IMR-90 (cell line): Measurements from ENCODE around the gene ABCD1. TPM values are rescaled to one million over a fixed set of nuclear protein-coding genes. Genes with fewer than 3 reads are reported as not detected.

Experiments
- ATAC-seq: fragments of 200-7000 bp; cut with Tn5 transposase; 2 replicates; pipeline ENCODE4 v1.9.1; 2020; ENCODE audit warnings: low read depth, mild to moderate bottlenecking, moderate library complexity
- BruUV-seq: library from RNA; stranded (reverse); fragments of 400-500 nt; replicated peaks from 2 replicates; lab custom pipeline; 2021; lab: Mats Ljungman, UMichigan
- CTCF ChIA-PET: fragments of 300-600 bp; formaldehyde crosslinking; extraction: SDS; loops from one replicate; lab custom pipeline; 2021; ENCODE audit warnings: antibody characterized with exemption; lab: Yijun Ruan, JAX
- POLR2A ChIA-PET: fragments of 300-600 bp; sonication (Branson Sonifier 250); formaldehyde crosslinking; loops from one replicate; lab custom pipeline; 2022; ENCODE audit warnings: antibody characterized with exemption; ENCODE audit not compliant: unreplicated experiment; lab: Charles Lee
- DNase-seq: peaks from one replicate; pipeline ENCODE4 v3.0.0; 2013
- H2AFZ ChIP-seq: replicated peaks from 2 replicates; pipeline ENCODE3; 2013; ENCODE audit warnings: low read length, mild to moderate bottlenecking; ENCODE audit not compliant: poor library complexity
- H2AK5ac ChIP-seq: 2 replicates; pipeline ENCODE4 v1.6.1; 2013; ENCODE audit warnings: low read depth, low read length, inconsistent platforms
- H2AK9ac ChIP-seq: replicated peaks from 2 replicates; pipeline ENCODE3; 2013; ENCODE audit warnings: mild to moderate bottlenecking, low read depth, low read length, moderate library complexity; ENCODE audit not compliant: poor library complexity
- H2BK120ac ChIP-seq: 2 replicates; pipeline ENCODE4 v1.6.1; 2013; ENCODE audit warnings: low read depth, low read length, inconsistent platforms
- H2BK15ac ChIP-seq: 3 replicates; pipeline ENCODE4 v1.6.1; 2013; ENCODE audit warnings: low read depth, low read length, inconsistent platforms
- H2BK20ac ChIP-seq: 2 replicates; pipeline ENCODE4 v1.6.1; 2013; ENCODE audit warnings: low read depth, mild to moderate bottlenecking, inconsistent platforms, low read length, moderate library complexity
- H2BK5ac ChIP-seq: 2 replicates; pipeline ENCODE4 v1.6.1; 2013; ENCODE audit warnings: mild to moderate bottlenecking, low read depth, low read length, inconsistent platforms; ENCODE audit not compliant: poor library complexity, severe bottlenecking
- H3K14ac ChIP-seq: replicated peaks from 2 replicates; pipeline ENCODE4 v1.6.1; 2013; ENCODE audit warnings: low read depth, low read length, inconsistent platforms
- H3K18ac ChIP-seq: 2 replicates; pipeline ENCODE4 v1.6.1; 2013; ENCODE audit warnings: low read depth, low read length, control low read depth
- H3K23ac ChIP-seq: 2 replicates; pipeline ENCODE4 v1.6.1; 2013; ENCODE audit warnings: low read depth, low read length, inconsistent platforms
- H3K27ac ChIP-seq: 2 replicates; pipeline ENCODE4 v1.5.1; 2013; ENCODE audit warnings: mild to moderate bottlenecking, control low read depth, low read length; ENCODE audit not compliant: insufficient read depth
- H3K27me3 ChIP-seq: 2 replicates; pipeline ENCODE4 v1.6.1; 2013; ENCODE audit warnings: low read length; ENCODE audit not compliant: control insufficient read depth, insufficient read depth
- H3K36me3 ChIP-seq: 2 replicates; pipeline ENCODE4 v1.6.1; 2013; ENCODE audit warnings: low read length, mixed read lengths; ENCODE audit not compliant: control insufficient read depth, insufficient read depth
- H3K4ac ChIP-seq: 2 replicates; pipeline ENCODE4 v1.6.1; 2013; ENCODE audit warnings: low read depth, low read length, inconsistent platforms
- H3K4me1 ChIP-seq: 2 replicates; pipeline ENCODE4 v1.6.1; 2013; ENCODE audit warnings: low read length, mixed read lengths; ENCODE audit not compliant: control insufficient read depth, insufficient read depth
- H3K4me2 ChIP-seq: 2 replicates; pipeline ENCODE4 v1.6.1; 2013; ENCODE audit warnings: low read depth, mild to moderate bottlenecking, control low read depth, low read length, moderate library complexity
- H3K4me3 ChIP-seq: 2 replicates; pipeline ENCODE4 v1.5.1; 2013; ENCODE audit warnings: low read depth, mild to moderate bottlenecking, control low read depth, low read length, moderate library complexity; ENCODE audit not compliant: insufficient read depth
- H3K56ac ChIP-seq: 2 replicates; pipeline ENCODE4 v1.6.1; 2013; ENCODE audit warnings: low read length, inconsistent platforms; ENCODE audit not compliant: insufficient read depth; ENCODE audit errors: extremely low read depth
- H3K79me1 ChIP-seq, 2 experiments: 2 replicates each; pipeline ENCODE4 v1.6.1; 2013; ENCODE audit warnings: low read length in 2 of 2, inconsistent platforms in 1 of 2, low read depth in 1 of 2
- H3K9ac ChIP-seq: 2 replicates; pipeline ENCODE4 v1.6.1; 2013; ENCODE audit warnings: low read depth, low read length, control low read depth
- H3K9me1 ChIP-seq: 2 replicates; pipeline ENCODE4 v1.6.1; 2013; ENCODE audit warnings: low read length, inconsistent platforms; ENCODE audit not compliant: insufficient read depth
- H3K9me3 ChIP-seq: 2 replicates; pipeline ENCODE4 v1.6.1; 2013; ENCODE audit warnings: low read length; ENCODE audit not compliant: control insufficient read depth, insufficient read depth
- H4K20me1 ChIP-seq: 2 replicates; pipeline ENCODE4 v1.6.1; 2013; ENCODE audit warnings: low read length, inconsistent platforms; ENCODE audit not compliant: insufficient read depth
- H4K5ac ChIP-seq: 2 replicates; pipeline ENCODE4 v1.6.1; 2013; ENCODE audit warnings: mild to moderate bottlenecking, low read depth, low read length, control low read depth
- H4K8ac ChIP-seq, 2 experiments: 2 replicates each; pipeline ENCODE4 v1.6.1; 2013; ENCODE audit warnings: low read depth in 2 of 2, low read length in 2 of 2, control low read depth in 1 of 2, inconsistent platforms in 1 of 2
- H4K91ac ChIP-seq: 2 replicates; pipeline ENCODE4 v1.6.1; 2013; ENCODE audit warnings: low read depth, low read length, inconsistent platforms; ENCODE audit not compliant: insufficient read depth
- CHD1 ChIP-seq: IDR thresholded peaks from 2 replicates; pipeline ENCODE4 v1.6.1; 2012; ENCODE audit warnings: low read depth, low read length, improper control_type of control experiment
- MAFK ChIP-seq: IDR thresholded peaks from 2 replicates; pipeline ENCODE4 v1.6.1; 2012; ENCODE audit warnings: low read depth, low read length, improper control_type of control experiment
- RFX5 ChIP-seq: IDR thresholded peaks from 2 replicates; pipeline ENCODE4 v1.8.0; 2012; ENCODE audit warnings: low read depth, mild to moderate bottlenecking, low read length, moderate library complexity
- WGBS, 2 experiments: methylation state at CpG; one replicate each; pipeline versions ENCODE4 v1.1.5 to v1.1.7; 2013; ENCODE audit warnings: missing lambda C conversion rate in 2 of 2; ENCODE audit not compliant: insufficient read length in 1 of 2; ENCODE audit errors: extremely low coverage in 2 of 2; 5-methylcytosine and 5-hydroxymethylcytosine counted together
- dilution Hi-C: fragments of 300-500 bp; cut with HindIII; formaldehyde crosslinking; loops from one replicate; pipeline ENCODE4 v1.14.3; 2018; ENCODE audit warnings: low sequenced_read_pairs; ENCODE audit not compliant: unreplicated experiment
- in situ Hi-C: fragments of 300-500 bp; cut with MboI; formaldehyde crosslinking; loops from 3 replicates; pipeline ENCODE4 v1.14.3; 2019; ENCODE audit warnings: low sequenced_read_pairs, inconsistent platforms, mixed read lengths
- intact Hi-C: fragments of 100-400 bp; cut with micrococcal nuclease; formaldehyde crosslinking; loops from 2 replicates; pipeline ENCODE4 v1.10.0; 2022
- polyA plus RNA-seq, 3 experiments: library from polyadenylated mRNA; depleted of rRNA; stranded (reverse); fragments of >200 nt; gene quantifications; 2 replicates each; pipeline ENCODE4 v1.2.3, GENCODE V29; 2012; ENCODE audit warnings: low replicate concordance in 1 of 3
- total RNA-seq: library from RNA; depleted of rRNA; stranded (reverse); fragments of >200 nt; gene quantifications from 2 replicates; pipeline ENCODE4 v1.2.3, GENCODE V29; 2012
- TF ChIP-seq, protein P1 (sequence below): conservative IDR thresholded peaks from 2 replicates; pipeline ENCODE4 v1.5.1; 2012; ENCODE audit warnings: mild to moderate bottlenecking, low read depth, low read length, improper control_type of control experiment

The ABCD1 gene
- total and polyA plus RNA-seq, 2 of the 4 experiments (the other 2 are of a cell fraction) = 4.3 to 7.0 TPM

DNA sequence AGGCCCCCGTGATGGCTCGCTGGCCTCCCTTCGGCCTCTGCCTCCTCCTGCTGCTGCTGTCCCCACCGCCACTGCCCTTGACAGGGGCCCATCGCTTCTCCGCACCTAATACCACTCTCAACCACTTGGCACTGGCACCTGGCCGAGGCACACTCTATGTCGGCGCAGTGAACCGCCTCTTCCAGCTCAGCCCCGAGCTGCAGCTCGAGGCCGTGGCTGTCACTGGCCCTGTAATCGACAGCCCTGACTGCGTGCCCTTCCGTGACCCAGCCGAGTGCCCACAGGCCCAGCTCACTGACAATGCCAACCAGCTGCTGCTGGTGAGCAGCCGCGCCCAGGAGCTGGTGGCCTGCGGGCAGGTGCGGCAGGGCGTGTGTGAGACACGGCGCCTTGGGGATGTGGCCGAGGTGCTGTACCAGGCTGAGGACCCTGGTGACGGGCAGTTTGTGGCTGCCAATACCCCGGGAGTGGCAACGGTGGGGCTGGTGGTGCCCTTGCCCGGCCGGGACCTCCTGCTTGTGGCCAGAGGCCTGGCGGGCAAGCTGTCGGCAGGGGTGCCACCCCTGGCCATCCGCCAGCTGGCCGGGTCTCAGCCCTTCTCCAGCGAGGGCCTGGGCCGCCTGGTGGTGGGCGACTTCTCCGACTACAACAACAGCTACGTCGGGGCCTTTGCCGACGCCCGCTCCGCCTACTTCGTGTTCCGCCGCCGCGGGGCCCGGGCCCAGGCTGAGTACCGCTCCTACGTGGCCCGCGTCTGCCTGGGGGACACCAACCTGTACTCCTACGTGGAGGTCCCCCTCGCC is 42.4 kb downstream of the ABCD1 start (continued):
- no peak for TF ChIP-seq CHD1

DNA sequence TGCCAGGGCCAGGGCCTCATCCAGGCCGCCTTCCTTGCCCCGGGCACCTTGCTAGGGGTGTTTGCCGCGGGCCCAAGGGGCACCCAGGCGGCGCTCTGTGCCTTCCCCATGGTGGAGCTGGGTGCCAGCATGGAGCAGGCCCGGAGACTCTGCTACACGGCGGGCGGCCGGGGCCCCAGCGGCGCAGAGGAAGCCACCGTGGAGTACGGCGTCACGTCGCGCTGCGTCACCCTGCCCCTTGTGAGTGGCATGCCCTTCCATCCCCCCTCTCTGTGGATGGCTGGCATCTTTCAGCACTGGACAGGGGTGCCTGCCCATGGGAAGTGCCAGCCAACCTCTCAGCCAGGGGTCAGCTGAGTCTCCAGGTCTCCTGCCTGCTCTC is 43.0 kb downstream of the ABCD1 start:
- TF ChIP-seq CHD1 = no peak
- TF ChIP-seq, protein P1, sequence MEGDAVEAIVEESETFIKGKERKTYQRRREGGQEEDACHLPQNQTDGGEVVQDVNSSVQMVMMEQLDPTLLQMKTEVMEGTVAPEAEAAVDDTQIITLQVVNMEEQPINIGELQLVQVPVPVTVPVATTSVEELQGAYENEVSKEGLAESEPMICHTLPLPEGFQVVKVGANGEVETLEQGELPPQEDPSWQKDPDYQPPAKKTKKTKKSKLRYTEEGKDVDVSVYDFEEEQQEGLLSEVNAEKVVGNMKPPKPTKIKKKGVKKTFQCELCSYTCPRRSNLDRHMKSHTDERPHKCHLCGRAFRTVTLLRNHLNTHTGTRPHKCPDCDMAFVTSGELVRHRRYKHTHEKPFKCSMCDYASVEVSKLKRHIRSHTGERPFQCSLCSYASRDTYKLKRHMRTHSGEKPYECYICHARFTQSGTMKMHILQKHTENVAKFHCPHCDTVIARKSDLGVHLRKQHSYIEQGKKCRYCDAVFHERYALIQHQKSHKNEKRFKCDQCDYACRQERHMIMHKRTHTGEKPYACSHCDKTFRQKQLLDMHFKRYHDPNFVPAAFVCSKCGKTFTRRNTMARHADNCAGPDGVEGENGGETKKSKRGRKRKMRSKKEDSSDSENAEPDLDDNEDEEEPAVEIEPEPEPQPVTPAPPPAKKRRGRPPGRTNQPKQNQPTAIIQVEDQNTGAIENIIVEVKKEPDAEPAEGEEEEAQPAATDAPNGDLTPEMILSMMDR = no peak
- no peak for TF ChIP-seq MAFK
- TF ChIP-seq RFX5 = no peak
- Histone ChIP-seq H4K20me1 (no peaks in the 10 kb centered on the region; the same call in 1 of the 2 replicates), H3K27me3 (no peaks in the 10 kb centered on the region), H3K9me1 (no peaks in the 10 kb centered on the region), H2AK5ac (no peak overlapping the region), H4K91ac (no peak overlapping the region), H3K4me1 (peaks cover 17% of the 10 kb centered on the region), H2AK9ac (no peak overlapping the region), H3K14ac (no peak overlapping the region), H2BK5ac (no peak overlapping the region), H4K5ac (no peak overlapping the region), H3K4me3 (no peak overlapping the region), H2AFZ (no peak overlapping the region), H3K27ac (no peak overlapping the region), H2BK120ac (no peak overlapping the region), H3K23ac (no peak overlapping the region), H4K8ac (no peak overlapping the region), H2BK15ac (no peak overlapping the region), H2BK20ac (no peak overlapping the region), H3K18ac (no peak overlapping the region), H3K4ac (no peak overlapping the region), H3K9ac (no peak overlapping the region), H3K79me1 (peaks cover 0 to 17% of the 10 kb centered on the region in 2 experiments; a peak in 2 of 4 replicates), H3K4me2 (no peak overlapping the region), H3K56ac (no peak overlapping the region), H3K36me3 (no peaks in the 10 kb centered on the region; the same call in 1 of the 2 replicates), H3K9me3 (no peaks in the 10 kb centered on the region; the same call in 1 of the 2 replicates)
- intact Hi-C loops (no loop called here), dilution Hi-C loops (no loop called here), in situ Hi-C loops (loop anchor here (10.0 kb wide), 1 partner anchor 197 kb away; no protein-coding TSS in a partner anchor)
- POLR2A ChIA-PET = no interaction called here
- no peak for DNase-seq
- 80% methylated on average over 4 of the region's 20 CpGs; no CpG with 5 or more reads in 1 of the 2 experiments for WGBS, 2 experiments
- ATAC-seq = no peak
- no TSS peak for BruUV-seq
- CTCF ChIA-PET = no interaction called here
